GM21515 (cell line): Measurements from ENCODE around the gene PTPN4.
"Not testable (repeated sequence)": the region's sequence is repeated elsewhere in the genome, so short reads cannot be mapped to it uniquely, and the experiment has no call there.

ENCODE experiments used
- ATAC-seq: cut with Tn5 transposase; IDR thresholded peaks from one replicate; pipeline ENCODE4 v1.9.1; 2021; ENCODE audit not compliant: unreplicated experiment

PTPN4 gene

DNA sequence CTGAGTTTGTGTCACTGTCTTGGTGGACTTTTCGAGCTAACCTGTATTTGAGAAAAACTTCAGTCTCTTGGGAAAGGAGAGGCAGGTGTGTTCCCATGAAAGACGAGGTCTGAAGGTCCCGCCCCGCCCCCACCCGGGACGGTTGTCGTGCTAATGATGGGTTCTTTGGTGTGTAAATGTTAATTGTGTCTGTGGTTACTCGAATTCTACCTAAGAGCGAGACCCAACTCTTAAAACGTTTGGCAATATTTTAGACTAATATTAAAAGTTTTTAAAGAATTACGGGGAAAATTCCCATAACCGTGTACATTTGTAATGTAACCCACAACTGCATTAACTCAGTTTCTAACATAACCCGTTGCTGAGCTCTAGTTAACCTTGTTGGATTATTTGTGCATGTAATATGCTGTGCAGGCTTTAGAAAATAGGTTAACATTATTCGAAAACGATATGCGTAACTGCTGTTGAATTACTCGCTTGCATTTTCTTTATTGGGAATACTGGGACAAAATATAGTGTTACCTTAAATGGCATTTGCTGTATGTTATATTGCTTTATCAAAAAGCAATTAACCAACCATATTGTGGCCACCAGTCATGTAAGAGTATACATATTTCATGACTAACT is 254.0 kb downstream of the PTPN4 start:
- no peak for ATAC-seq

DNA sequence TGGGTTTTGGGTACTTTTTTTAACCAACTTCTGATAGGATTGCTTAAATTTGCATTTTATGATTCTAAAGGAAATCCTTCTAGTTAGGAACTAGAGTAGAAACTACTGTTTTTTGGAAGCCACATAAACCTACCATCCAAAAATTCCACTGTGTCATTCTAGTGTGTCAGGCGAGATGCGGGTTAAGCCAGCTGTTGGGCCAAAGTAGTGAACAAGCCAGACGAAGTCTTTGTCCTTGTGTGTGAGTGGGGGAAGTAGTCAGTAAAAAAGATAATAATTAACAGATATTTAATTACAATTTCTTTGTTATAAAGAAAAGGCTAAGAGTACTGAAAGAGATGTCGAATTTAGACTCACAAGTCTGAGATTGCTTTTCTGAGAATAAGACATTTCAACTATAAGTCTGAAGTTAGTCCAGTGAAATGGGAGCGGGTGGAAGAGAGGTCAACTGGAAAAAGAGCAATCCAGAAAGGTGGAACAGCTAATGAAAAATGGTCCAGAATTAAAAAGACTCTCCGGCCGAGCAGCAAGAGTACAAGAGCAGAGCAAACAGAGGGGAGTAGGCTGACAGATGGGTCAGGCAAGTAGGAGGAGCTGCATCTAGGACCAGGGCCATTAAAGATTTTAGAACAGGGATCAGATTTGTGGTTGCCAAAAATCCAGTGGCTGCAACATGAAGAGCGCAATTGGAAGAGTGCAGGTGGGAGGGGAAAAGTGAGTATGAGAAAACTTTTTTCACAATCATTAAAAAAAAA is 254.7 kb downstream of the PTPN4 start:
- ATAC-seq: no peak

DNA sequence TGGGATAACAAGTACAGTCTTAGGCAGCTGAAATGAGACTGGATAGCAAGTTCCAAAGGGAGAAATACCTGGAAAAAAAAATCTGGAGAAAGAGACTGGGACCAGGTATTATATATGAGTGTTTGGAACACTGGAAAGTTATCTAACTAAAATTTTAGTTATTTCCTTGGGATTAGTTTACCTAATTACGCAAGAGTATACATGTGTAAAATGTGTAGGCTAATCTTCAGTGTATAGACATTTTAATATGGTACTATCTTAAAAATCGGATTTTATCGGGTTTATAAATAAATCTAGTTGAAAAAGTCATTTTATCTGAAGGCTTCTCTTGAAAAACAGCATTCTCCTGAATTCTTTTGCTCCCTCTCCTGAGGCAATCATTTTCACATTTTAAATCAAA is 257.1 kb downstream of the PTPN4 start:
- ATAC-seq: no peak

DNA sequence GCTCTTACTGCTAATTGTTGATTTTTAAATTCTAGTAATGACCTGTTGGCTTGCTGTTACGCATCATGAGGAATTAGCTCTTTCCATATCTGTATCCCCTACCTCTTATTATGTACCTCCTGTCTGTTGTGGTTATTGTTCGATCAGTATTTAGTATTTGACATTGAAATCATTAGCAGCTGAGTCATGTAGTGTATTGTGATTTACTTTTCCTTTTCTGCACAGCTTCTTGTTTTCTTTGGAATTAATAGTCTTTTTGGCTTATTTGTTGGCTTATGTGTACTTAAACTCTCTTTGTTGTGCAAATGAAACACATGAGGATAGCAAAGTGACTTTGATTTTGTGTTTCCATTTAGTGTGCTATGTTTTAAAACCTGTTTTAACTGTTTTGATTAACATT is 257.5 kb downstream of the PTPN4 start:
- ATAC-seq: no peak

DNA sequence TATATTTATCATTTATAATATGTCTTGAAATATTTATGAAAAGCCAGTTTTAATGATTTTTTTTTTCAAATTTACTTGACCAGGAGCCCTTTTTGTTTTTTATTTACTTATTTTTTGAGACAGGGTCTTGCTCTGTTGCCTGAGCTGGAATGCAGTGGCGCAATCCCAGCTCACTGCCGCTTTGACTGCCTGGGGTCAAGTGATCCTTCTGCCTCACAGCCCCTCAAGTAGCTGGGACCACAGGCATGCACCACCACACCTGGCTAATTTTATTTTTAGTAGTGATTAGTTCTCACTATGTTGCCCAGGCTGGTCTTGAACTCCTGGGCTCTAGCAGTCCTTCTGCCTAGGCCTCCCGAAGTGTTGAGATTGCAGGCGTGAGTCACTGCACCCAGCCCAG is 258.8 kb downstream of the PTPN4 start:
- no peak for ATAC-seq

DNA sequence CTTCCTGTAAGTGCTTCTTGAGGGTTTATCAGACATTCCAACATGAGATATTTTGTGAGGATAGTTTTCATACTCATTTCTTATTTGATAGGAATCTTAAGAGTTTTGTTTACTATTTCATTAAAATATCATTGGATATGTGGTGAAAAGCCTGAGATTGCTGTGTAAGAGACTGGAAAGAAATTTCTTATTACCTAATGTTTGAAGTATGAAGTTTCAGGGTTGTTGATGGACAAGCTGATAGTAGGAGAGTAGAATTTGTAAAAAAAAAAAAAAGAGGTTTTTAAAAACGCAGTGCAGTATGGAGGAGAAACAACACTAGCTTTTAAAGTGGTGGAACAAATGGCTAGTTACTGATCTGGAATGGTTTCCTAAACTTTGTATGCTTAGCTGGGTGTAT is 260.8 kb downstream of the PTPN4 start:
- ATAC-seq: no peak

DNA sequence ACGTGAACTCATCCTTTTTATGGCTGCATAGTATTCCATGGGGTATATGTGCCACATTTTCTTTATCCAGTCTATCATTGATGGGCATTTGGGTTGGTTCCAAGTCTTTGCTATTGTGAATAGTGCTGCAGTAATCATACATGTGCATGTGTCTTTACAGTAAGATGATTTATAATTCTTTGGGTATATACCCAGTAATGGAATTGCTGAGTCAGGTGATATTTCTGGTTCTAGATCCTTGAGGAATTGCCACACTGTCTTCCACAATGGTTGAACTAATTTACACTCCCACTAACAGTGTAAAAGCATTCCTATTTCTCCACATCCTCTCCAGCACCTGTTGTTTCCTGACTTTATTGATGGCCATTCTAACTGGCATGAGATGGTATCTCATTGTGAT is 262.8 kb downstream of the PTPN4 start:
- ATAC-seq: not testable (repeated sequence)

DNA sequence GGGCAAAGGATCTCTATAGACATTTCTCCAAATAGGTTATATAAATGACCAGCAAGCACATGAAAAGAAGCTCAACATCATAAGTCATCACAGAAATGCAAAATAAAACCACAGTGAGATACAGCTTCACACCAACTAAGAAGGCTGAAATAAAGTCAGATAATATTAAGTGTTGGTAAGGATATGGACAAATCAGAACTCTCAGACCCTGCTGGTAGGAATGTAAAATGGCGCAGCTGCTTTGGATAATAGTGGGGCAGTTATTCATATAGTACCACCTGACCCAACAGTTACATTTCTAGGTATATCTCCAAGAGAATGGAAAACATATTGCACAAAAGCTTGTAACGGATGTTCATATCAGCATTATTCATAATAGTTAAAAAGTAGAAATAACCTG is 267.2 kb downstream of the PTPN4 start:
- no peak for ATAC-seq

DNA sequence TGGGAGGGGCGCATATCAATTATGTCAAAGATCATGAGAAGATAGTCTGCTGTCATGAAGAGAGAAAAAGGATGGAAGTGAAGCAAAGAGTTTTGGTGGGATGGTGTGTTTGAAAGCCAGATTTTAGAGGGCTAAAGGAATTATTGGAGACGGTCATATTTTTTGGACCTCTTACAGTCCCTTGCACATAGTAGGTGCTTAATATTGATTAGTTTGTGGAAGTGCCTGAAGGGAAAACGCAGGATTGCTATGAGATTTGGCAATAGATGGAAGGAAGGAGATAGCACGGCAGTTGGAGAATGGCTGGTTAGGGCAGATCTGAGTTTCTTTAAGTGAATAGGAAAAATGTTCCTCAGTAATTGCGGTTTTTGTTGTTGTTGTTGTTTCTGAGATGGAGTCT is 269.1 kb downstream of the PTPN4 start:
- no peak for ATAC-seq

DNA sequence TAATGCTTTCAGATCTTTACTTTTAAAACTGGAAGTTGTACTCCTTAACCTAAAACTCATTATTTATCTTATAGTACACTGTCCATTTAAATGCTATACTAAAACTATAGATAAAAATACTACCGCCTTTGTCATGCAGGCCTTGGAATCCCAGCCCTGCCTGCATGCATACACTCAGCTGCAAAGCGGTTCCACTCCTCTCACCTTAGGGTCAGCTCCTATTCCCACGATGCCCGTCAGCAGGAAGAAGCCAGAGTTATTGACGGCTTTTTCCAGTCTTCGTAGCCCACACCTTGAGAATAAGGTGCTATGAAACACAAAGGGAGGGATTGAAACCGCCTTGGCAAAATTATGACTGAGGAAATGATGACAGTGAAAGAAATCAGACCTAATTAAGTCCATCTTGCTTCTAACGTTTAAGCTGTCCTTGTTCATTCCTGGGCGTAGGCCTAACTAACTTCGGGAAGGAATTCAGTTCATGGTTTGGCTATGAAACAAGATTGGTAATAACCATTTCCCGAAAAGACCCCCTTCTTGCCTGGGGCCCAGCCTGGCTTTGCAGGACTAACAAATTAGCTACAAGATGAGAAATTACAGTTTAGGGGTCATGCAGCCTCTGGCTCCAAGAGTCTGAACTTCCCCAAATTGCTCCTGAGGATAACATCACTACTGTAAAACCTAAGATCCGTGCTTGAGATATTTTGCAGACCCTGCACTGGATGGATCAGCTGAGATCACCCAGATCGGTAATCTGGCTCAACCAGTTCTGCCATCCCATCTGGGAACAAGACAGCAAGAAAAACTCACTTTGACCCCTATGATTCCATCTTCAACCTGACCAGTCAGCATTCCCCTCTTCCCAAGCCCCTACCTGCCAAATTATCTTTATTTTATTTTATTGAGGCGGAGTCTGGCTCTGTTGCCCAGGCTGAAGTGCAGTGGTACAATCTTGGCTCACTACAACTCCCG is 270.2 kb downstream of the PTPN4 start:
- ATAC-seq: no peak

DNA sequence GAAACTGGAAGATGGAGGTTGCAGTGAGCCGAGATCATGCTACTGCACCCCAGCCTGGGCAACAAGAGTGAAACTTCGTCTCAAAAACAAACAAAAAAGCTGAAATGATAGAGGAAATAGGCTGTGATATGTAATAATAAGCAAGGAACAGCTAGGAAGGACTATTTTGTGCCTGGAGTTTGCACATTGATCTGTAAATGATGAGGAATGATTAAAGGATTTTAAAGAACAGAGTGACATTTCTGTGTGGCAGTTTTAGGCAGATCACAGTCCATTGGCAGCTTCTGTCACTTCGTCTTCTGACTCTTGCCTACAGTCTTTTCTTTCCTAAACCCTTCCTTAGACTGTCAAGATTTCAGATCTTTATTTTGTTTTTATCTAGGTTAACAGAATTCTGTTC is 272.6 kb downstream of the PTPN4 start:
- no peak for ATAC-seq
